H4 (cell line): ENCODE measurements around the gene RAB3GAP2. TPM values are rescaled to one million over a fixed set of nuclear protein-coding genes. Genes with fewer than 3 reads are reported as not detected.
"Not testable (repeated sequence)": the region's sequence is repeated elsewhere in the genome, so short reads cannot be mapped to it uniquely, and the experiment has no call there.

ENCODE experiments used
- DNase-seq: peaks from one replicate; pipeline ENCODE4 v3.0.0-alpha.2; 2015; ENCODE audit warnings: low spot score
- total RNA-seq: library from RNA; depleted of rRNA; stranded (reverse); fragments of >200 nt; shearing (Covaris generic); gene quantifications from 2 replicates; pipeline ENCODE4 v1.2.3, GENCODE V29; 2014

The RAB3GAP2 gene
- total RNA-seq, 1 experiment from 2014 or later: 10.6 TPM

DNA sequence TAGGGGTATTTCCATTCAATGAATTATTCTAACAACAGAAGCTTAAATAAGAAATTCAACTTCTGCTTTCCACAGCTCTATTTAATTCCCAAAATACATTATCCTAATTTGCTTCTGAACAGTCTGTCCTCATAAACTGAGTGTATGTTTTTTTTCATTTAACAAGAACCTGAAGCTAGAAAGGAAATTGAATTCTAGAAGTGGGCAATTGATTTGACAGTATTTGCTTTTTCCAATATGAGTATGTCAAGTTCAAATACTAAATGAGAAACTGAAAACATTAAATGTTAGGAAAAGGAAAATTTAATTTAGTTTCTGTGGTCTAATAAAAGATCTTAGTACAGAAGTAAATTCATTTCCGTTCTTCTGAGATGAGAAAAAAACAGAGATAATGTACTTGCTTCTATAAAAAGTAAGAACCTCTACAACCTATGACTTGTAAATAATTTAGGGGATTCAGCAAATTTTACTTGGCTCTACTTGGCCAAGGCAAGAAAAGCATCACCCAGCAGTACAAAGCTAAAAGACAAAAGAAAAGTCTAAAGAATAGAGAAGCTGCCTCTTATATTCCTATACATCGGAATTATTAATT is 31.1 kb downstream of the RAB3GAP2 start:
- no peak for DNase-seq

DNA sequence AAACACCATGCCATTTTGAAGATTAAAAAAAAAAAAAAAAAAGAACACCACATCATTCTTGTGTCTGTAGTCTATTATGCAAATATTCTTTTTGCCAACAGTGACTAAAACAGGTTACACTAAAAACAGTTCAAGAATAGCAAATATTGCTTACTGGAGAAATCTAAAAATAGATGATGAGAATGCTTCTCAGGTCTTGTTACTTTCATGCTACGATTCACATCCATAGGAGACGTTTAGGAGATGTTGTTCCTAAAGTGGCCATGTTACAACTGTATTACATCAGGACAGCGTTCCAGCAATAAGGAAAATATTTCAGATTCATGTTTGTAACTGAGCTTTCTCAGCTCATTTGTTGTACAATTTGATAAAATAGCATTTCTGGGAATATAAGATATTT is 32.3 kb downstream of the RAB3GAP2 start:
- no peak for DNase-seq

DNA sequence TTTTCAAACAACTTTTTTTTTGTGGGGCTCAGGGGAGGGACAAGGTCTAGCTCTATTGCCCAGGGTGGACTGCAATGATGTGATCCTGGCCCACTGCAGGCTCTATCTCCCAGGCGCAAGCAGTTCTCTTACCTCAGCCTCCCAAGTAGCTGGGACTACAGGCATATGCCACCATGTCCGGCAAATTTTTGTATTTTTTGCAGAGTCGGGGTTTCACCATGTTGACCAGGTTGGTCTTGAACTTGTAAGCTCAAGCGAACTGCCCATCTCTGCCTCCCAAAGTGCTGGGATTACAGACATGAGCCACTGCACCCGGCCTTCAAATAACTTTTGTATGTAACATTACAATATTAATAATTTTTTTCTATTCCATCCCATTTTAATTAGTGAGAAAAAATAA is 33.0 kb downstream of the RAB3GAP2 start:
- DNase-seq: no peak

DNA sequence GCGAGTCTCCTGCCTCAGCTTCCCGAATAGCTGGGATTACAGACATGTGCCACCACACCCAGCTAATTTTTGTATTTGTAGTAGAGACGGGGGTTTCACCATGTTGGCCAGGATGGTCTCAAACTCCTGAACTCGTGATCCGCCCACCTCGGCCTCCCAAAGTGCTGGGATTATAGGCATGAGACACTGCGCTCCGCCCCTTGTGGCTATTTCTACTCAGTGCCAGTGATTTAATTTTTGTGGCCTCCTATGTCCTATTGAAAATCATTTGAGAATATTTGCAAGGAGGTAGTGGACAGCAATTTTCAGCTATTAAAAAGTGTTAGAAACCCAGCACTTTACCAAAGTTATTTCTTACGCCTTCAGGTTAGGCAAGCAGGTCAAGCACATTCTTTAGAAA is 36.0 kb downstream of the RAB3GAP2 start:
- not testable (repeated sequence) for DNase-seq

DNA sequence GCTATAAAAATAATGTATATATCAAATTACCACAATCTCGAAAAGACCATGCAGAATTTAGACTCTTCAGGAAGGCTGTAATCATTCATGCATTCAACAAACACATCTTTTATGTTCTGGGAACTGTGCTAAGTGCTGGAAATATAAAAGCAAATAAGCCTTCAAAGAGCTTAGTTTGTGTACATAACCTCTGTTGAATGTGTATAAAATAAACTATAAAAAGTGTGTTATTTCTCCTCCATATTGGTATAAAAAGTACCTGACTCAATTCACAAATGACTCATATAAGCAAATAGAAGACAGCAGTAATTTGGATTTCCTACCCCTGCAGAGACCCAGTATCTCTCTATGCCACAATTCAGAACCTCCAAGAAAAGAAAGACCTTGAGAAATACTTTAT is 36.8 kb downstream of the RAB3GAP2 start:
- DNase-seq: no peak

DNA sequence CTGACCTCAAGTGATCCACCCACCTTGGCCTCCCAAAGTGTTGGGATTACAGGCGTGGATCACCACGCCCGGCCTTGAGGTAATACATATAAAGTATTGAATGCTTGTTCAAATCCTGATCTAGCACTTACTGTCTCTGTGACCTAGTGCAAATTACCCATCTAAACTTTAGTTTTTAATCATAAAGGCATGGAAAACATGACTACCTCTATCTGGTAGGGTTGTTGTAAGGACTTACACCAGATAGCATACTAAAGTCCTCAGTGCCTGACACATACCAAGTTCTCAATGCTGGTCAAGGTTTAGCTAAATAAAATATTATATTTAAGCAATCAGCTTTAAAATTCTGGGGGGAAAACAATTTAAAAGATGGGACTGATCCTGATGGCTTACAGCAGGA is 38.3 kb downstream of the RAB3GAP2 start:
- no peak for DNase-seq

DNA sequence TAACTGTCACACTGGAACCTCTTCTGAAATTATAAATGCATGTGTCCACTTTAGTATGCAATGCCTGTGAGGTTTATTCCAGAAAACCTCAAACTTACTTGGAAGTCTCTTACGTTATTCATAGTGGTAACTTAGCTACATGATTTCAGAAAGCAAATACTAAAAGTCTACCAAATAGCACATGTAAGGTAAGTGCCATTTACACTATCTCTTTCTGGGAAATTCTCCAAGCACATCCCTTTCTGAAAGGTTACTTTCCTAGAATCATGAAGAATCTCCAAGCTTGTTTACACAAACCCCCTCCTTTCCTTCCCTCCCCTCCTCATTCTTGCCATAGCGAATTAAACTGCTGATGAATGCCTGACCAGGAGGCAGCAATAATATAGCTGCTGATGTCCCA is 42.5 kb downstream of the RAB3GAP2 start:
- DNase-seq: no peak

DNA sequence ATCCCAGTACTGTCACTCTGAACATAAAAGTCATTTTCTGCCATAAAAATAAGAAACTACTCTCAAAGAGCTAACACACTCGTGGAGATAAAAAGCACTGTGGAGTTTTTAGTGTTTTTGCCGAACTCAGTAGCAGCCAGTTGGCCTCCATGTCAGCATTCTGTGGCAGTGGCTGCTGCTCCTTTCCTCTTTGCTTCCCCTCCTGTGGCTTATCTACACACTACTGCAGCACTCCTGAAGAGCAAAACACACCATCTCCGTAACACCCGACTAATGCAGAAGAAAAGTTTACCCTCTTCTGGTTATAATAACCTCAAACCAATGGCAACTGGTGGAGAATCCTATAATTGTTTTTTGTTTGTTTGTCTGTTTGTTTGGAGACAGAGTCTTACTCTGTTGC is 44.9 kb downstream of the RAB3GAP2 start:
- DNase-seq: no peak

DNA sequence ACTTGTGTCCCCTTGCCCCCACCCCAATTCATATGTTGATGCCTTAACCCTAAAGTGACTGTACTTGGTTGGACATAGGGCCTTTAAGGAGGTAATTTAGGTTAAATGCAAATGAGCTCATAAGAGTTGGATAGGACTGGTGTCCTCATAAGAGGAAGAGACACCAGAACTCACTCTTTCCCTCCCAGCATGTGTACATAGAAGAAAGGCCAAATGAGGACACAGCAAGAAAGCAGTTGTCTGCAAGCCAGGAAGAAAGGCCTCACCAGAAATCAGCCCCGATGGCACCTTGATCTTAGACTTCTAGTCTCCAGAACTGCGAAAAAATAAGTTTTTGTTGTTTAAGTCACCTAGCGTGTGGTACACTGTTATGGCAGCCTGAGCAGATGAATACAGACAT is 45.5 kb downstream of the RAB3GAP2 start:
- DNase-seq: no peak

DNA sequence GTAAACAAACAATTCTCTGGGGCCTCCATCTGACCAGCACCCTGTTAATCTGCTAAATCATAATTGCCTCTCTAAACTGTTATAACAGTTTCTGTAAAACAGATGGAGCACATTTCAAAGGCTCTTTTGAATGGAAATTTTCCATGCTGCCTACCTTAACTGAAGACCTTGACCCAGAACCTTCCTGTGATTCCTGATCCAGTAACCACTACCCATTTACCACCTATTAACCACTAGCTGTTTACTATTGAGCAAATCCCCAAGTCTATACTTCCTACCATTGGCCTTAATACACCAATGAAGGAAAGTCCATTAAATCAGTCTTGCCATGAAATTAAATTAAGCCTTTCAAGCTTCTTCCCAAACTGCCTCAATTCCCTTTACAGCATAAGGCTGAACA is 46.3 kb downstream of the RAB3GAP2 start:
- no peak for DNase-seq

DNA sequence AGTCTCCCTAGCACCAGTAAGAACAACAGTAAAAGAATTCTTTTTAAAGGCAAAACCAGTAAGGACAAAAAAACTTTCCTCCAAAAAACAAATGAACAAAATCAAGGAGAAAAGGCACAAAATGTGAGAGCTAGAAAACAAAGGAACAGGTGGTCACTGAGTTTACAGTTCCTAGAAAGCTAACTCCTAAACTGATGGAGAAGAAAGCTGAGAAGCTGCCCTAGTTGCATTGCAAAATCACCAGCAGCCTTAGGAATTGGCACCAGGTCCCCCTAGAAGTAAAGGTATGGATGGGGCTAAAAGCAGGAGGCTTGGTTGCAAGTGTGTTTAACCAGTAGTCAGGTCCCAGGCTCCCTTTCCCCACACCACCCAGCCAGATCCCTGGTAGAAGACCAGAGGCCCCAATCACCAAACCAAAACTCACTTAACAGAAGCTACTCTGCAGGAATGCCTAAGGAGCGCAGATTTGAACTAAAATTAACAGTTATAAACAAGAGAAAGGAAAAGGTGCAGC is 47.6 kb downstream of the RAB3GAP2 start:
- no peak for DNase-seq

DNA sequence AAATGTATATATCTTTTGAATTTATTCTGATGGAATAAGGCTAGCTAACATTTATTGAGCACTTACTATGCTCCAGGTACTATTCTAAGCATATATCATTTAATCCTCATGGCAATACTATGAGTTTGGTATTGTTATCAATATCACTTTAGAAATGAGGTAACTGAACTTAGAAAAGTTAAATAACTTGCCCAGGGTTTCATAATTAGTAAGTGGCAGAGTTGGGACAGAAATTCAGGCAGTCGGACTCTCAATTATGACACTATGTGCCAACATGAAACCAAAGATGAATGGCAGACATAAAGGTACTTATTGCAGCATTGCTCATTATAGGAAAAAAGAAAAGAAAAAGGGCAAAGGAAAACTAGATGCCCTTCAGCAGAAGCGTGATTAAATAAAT is 48.2 kb downstream of the RAB3GAP2 start:
- no peak for DNase-seq

DNA sequence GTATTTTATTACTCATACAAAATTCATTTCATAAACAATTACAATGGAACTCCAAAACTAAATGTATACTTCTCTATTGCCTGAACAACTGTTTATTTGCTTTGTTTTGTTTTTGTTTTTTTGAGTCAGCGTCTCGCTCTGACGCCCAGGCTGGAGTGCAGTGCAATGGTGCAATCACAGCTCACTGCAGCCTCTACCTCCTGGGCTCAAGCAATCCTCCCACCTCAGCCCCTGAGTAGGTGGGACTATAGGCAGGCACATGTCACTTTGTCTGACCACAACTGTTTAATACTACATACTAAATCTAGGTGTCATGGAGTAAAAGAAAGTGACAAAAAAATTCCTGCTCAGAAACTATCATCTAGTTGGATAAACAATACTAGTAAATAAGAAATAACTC is 49.3 kb downstream of the RAB3GAP2 start:
- DNase-seq: no peak

DNA sequence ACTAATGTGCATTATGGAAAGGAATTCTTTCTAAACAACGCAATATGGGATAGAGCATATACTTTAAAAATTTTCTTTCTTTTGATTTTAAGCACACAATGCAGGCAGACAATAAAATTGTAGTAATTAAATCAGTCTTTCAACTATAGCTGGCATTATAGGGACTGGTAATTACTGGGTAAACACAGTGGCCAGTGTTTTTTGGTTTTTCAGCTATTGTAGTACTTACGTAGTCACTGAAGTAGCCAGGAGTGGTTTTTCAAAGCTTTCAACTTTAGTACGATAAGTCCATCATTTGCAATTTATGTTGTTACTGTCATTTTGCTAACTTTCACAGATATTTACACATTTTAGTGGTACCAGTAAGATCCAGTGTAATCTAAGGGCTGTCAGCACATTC is 50.6 kb downstream of the RAB3GAP2 start:
- no peak for DNase-seq

DNA sequence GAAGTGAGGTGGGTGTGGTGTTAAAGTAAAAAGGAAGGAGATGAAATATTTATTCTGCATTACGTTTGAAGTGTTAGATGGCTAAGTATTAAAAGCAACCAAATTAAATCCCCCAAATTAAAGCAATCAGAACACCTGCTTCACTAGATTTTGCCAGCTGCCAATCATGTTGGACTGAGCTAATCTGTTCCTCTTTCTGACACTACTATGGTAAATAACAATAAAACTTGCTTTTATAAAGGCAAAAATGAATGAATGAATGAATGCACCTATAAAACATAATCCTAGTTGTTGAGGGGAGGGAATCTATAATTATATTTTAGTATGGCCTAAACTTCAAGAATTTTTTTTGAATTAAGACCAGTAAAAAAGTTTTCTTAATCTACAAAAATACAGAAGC is 51.0 kb downstream of the RAB3GAP2 start:
- no peak for DNase-seq

DNA sequence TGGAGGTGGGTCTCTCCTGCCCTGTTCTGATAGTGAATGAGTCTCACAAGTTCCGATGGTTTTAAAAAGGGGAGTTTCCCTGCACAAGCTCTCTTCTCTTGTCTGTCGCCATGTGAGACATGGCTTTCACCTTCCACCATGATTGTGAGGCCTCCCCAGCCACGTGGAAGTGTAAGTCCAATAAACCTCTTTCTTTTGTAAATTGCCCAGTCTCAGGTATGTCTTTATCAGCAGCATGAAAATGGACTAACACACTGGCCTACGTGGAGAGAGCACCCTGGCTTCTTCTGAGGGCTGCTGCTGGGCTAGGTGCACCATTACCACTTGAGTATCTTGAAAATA is 51.6 kb downstream of the RAB3GAP2 start:
- DNase-seq: not testable (repeated sequence)

DNA sequence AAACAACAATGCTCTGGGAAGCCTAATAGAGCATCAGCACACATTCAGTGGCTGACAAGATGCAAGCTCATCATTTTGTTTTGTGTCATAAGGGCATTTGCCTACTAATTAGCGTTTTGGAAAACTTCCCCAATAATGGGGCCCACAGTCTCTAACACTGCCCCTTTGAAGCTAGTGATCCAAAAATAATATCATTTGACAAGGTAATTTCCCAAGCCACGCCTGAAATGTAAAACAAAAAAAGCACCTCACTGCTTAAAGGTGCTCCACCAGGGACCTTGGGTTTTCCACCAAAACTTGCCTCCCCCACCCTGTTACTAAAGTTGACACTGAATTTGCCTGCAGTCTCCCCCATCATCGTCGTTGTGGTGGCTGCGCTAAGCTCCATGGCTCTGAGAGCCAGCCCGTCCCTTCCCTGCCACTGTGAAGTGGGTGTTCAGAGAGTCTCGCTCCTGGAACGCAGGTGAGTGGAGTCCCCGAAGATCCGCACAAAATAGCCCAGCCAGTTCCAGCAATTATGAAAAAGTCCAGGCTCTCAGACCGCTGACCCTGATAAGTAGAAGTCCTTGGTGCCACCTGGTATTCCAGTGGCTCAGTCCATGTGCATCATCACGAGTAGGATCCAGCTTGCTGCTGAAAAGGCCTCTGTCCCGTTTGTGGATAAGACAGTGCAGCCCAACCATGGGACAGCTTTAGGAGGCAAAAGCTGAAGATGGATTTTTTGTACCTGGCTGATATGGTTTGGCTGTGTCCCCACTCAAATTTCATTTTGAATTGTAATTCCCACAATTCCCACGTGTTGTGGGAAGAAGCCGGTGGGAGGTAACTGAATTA is 52.2 kb downstream of the RAB3GAP2 start:
- DNase-seq: no peak

DNA sequence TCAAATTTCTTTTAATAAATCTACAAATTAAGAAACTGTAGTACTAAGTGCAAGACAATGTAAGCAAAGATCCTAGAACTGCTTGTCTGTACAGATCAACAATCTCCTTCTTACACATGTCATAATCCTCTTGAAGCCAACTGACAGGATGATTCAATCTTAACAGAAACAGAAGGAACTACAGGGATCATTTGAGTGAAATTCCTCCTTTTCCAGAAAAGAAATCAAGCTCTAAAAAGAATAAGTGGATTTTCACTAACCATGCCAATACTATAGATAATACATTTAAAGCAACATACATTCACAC is 53.2 kb downstream of the RAB3GAP2 start:
- no peak for DNase-seq

DNA sequence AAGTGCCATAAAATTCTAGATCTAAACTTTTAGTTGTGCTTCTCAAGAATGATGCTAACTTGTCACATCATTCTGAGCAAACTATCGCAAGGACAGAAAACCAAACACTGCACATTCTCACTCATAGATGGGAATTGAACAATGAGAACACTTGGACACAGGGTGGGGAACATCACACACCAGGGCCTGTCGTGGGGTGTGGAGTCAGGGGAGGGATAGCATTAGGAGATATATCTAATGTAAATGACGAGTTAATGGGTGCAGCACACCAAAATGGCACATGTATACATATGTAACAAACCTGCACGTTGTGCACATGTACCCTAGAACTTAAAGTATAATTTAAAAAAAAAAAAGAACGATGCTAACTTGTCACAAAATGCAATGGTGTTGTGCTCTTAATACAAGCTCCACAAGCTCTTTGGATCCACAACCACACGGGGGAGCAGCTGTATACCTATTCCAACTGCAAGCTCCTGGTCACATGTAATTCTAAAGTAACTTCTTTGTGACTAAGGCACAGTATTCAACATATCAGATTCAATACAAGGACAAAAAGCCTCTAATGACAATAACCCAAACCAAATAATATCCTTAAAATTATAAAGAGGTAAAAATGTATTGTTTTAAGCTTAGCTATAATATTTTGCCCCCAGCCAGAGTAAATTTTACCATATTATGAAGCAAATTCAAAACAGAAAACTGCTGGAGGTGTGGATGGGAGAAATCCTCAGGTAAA is 53.7 kb downstream of the RAB3GAP2 start:
- DNase-seq: peak; percentile 63

DNA sequence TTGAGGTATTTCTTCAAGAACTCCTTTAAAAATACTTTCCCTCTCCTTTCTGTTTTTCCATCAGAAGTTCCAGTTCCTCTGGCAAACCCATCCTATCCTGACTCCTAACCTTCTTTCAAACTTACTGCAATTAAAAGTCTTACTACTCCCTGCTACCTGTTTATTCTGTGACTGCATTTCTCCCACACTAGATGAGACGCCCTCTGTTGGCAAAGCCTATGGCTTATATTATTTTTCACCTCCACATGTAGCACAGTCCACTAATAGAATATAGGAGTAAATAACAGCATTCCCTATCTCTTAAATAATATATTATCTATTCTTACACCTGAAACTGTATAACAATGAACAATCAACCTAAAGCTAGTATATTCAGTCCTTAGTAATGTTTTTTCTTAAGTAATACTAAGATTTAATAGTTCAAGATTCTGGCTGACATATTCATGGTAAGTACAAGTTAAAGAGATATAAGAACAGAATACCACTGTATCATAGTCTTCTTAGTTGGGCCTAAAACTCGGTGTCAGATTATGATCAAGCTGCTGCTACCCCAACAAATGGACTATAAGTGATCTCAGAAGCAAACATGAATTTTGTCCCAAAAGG is 54.8 kb downstream of the RAB3GAP2 start:
- DNase-seq: no peak

DNA sequence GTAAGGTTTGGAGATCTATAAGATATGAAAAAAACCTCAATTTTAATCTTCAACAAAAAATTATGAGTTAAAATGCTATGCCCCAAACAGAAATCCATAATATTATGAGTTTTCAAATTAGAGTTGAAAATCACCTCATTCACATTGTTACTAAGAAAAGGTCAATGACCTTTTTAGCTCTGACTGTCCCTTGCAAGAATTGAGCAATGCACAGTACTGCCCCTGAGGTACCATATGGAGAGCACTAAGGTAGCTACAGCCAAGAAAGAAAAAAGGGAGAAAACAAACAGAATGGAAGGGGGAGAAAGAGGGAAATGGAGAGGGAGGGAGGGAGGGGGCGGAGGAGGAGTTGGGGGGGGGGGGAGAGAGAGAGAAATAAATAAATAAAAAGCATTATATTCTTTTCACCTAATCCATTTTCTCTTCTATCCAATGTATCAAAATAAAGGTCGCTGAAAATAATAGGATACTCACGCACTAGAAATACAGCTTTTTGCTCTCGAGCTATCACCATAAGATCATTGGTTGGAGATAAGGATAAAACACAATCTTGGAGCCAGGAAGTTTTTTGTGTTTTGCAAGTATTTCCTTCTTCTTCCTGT is 58.8 kb downstream of the RAB3GAP2 start:
- DNase-seq: no peak

DNA sequence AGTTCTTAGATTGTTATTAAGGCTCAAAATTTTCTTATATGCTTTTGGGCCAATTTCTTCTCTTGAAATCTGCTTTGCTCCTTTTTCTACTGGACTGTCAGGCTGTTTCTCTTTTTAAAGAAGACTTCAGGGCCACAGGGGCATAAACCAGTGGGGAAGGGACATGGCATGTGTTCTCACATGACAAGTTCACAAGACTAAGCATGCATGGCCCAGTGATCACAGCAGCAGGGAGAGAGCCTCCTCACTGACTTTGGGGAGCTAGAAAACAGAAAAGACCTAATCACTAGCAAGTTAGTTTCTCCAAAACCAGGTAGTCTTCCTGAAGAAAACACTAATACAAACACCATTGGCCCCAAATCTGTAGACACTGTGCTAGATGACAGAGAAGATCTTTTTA is 64.8 kb downstream of the RAB3GAP2 start:
- DNase-seq: no peak
